Sigmoid colon (tissue), 7 donors: ENCODE measurements around the gene ARRB2. TPM values are rescaled to one million over a fixed set of nuclear protein-coding genes. Genes with fewer than 3 reads are reported as not detected.

Source experiments
- DNase-seq: peaks from one replicate; pipeline ENCODE4 v3.0.0-alpha.2; 2019
- H3K27ac ChIP-seq, 4 donors: fragments of 200-600 bp; sonication (generic); one replicate each; pipeline ENCODE4 v1.5.1; 2016 to 2019; ENCODE audit warnings: mild to moderate bottlenecking in 1 of 4
- H3K27me3 ChIP-seq, 3 donors: fragments of 200-600 bp; sonication (generic); one replicate each; pipeline ENCODE4 v1.5.1; 2019; ENCODE audit warnings: mild to moderate bottlenecking in 1 of 3
- H3K36me3 ChIP-seq, 4 donors: fragments of 200-600 bp; sonication (generic); one replicate each; pipeline ENCODE4 v1.5.1; 2016 to 2019
- H3K4me1 ChIP-seq, 4 donors: fragments of 200-600 bp; sonication (generic); one replicate each; pipeline ENCODE4 v1.5.1; 2017 to 2019
- H3K4me3 ChIP-seq, 4 donors: fragments of 200-600 bp; sonication (generic); one replicate each; pipeline ENCODE4 v1.5.1; 2017 to 2019; ENCODE audit warnings: mild to moderate bottlenecking in 2 of 4, moderate library complexity in 1 of 4
- H3K9me3 ChIP-seq, 4 donors: fragments of 200-600 bp in 3 of 4; sonication (generic) in 3 of 4; one replicate each; pipeline versions ENCODE4 v1.5.1 to v1.6.1; 2013 to 2019
- CTCF ChIP-seq, 4 experiments: fragments of 450-650 bp in 3 of 4; fragments of 200-600 bp in 1 of 4; IDR thresholded peaks; one replicate each; pipeline ENCODE4 v1.5.1; 2016 to 2019; ENCODE audit warnings: antibody characterized with exemption in 4 of 4, mild to moderate bottlenecking in 3 of 4, moderate library complexity in 2 of 4
- EP300 ChIP-seq, 4 donors: sonication (generic); formaldehyde crosslinking; IDR thresholded peaks; one replicate each; pipeline ENCODE4 v1.6.1; 2017; ENCODE audit warnings: antibody characterized with exemption in 4 of 4
- POLR2A ChIP-seq, 2 donors: fragments of 450-650 bp; IDR thresholded peaks; one replicate each; pipeline ENCODE4 v1.6.1; 2016; ENCODE audit warnings: antibody characterized with exemption in 2 of 2, mild to moderate bottlenecking in 2 of 2, moderate library complexity in 2 of 2
- POLR2AphosphoS5 ChIP-seq, 4 donors: sonication (generic); formaldehyde crosslinking; IDR thresholded peaks; one replicate each; pipeline ENCODE4 v1.6.1; 2017; ENCODE audit warnings: antibody characterized with exemption in 4 of 4
- WGBS, 2 donors: extraction: QIAGEN DNeasy Blood & Tissue Kit; methylation state at CpG; one replicate each; pipeline ENCODE4 v1.1.7; 2013; 5-methylcytosine and 5-hydroxymethylcytosine counted together
- intact Hi-C: fragments of 100-400 bp; cut with DNase I; formaldehyde crosslinking; loops from one replicate; pipeline ENCODE4 v1.15.1; 2023
- polyA plus RNA-seq, 3 donors: library from polyadenylated mRNA; stranded (reverse); fragments of 200-250 nt; gene quantifications; one replicate each; pipeline ENCODE4 v1.2.3, GENCODE V29; 2013
- total RNA-seq, 4 donors: library from RNA; depleted of rRNA; stranded (reverse); fragments of >200 nt; gene quantifications; one replicate each; pipeline ENCODE4 v1.1.0, GENCODE V29; 2016
- donor health status: healthy with polysubstance abuse.
- donor health status: Bipolar disorder and iron deficiency.
- donor health status: healthy.

The ARRB2 gene
- total and polyA plus RNA-seq, 7 donors, result 22.1 to 51.7 (median 35.7) TPM

DNA sequence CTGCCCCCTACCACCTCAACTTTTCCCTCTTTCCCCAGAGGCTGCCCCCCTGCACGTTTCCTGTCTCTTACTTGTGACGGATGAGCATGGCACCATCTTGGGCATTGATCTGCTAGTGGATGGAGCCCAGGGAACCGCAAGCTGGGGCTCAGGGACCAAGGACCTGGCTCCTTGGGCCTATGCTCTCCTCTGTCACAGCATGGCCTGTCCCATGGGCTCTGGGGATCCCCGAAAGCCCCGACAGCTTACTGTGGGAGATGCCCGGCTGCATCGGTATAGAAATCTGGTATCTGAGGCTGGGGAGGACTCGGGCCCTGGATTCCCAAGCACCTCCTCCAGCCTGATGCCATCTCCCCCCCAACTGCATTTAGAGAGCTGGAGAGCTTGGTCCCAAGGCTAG is 31.1 kb downstream of the ARRB2 start:
- intact Hi-C loops, result no loop called here
- no peak overlapping the region for H3K27ac ChIP-seq
- H3K9me3 ChIP-seq, result no peaks in the 10 kb centered on the region
- no peak for DNase-seq
- 92 to 97% methylated on average over 8 of the region's 8 CpGs for WGBS, 2 donors
- H3K4me3 ChIP-seq, result no peak overlapping the region
- H3K36me3 ChIP-seq, result no peaks in the 10 kb centered on the region
- TF ChIP-seq CTCF (IDR thresholded peaks at IDR 0.05) (no peak), POLR2A (IDR thresholded peaks at IDR 0.05) (no peak), EP300 (IDR thresholded peaks at IDR 0.05) (no peak), POLR2AphosphoS5 (IDR thresholded peaks at IDR 0.05) (no peak)
- peaks cover 7 to 34% (median 25%) of the 10 kb centered on the region in 3 donors for H3K27me3 ChIP-seq
- H3K4me1 ChIP-seq, result peaks cover 0 to 21% (median 14%) of the 10 kb centered on the region in 4 donors

DNA sequence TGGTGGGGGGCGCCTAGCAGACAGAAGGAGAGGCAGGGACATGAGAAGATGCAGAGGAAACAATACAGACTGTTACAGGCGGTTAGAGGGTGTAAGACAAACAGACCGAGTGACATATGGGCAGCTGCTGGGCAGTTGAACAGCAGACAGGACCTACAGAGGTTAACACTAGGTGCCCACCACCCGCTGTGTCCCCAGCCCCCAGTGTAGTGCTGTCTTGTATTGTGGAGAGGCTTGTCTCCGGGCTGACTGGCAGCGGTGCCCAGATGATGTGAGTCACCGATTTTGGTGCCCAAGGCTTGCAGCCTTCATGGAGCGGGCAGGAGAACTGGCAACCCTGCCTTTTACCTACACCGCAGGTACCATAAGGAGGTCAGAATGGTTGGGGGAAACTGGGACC is 31.7 kb downstream of the ARRB2 start:
- Histone ChIP-seq H3K27ac (no peak overlapping the region), H3K4me3 (no peak overlapping the region), H3K9me3 (no peaks in the 10 kb centered on the region), H3K4me1 (peaks cover 0 to 21% (median 14%) of the 10 kb centered on the region in 4 donors), H3K36me3 (no peaks in the 10 kb centered on the region), H3K27me3 (peaks cover 7 to 36% (median 27%) of the 10 kb centered on the region in 3 donors)
- TF ChIP-seq POLR2A (IDR thresholded peaks at IDR 0.05) (no peak), POLR2AphosphoS5 (IDR thresholded peaks at IDR 0.05) (no peak), EP300 (IDR thresholded peaks at IDR 0.05) (no peak), CTCF (IDR thresholded peaks at IDR 0.05) (no peak)
- no peak for DNase-seq
- WGBS, 2 donors, result 93 to 96% methylated on average over 9 of the region's 9 CpGs
- intact Hi-C loops, result no loop called here

- H3K27me3 ChIP-seq, result peaks cover 7 to 36% (median 27%) of the 10 kb centered on the region in 3 donors
- no peak for TF ChIP-seq POLR2A (IDR thresholded peaks at IDR 0.05)
- TF ChIP-seq EP300 (IDR thresholded peaks at IDR 0.05), result no peak
- WGBS, 2 donors, result 55 to 80% methylated on average over 10 of the region's 10 CpGs
Observed at GRCh38 chr17:4742629-4743028, 32.2 kb downstream of the ARRB2 start.

DNA sequence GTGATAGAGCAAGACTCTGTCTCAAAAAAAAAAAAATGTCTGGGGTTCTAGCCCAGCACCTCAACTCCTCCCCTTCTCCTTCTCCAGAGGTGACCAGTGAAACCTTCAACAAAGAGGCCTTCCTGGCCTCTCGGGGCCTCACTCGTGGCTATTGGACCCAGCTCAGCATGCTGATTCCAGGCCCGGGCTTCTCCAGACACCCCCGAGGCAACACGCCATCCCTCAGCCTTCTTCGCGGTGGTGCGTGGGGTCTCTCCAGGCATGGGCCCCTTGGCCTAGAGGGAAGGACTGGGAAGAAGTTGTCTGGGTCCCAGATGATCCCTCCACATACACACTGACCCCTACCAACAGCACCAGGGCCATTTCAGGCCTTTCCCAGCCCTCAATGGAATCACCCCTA is 32.8 kb downstream of the ARRB2 start:
- intact Hi-C loops, result no loop called here
- DNase-seq, result no peak
- Histone ChIP-seq H3K27me3 (peaks cover 7 to 41% (median 27%) of the 10 kb centered on the region in 3 donors), H3K4me1 (peaks cover 0 to 20% (median 13%) of the 10 kb centered on the region in 4 donors), H3K27ac (no peak overlapping the region), H3K4me3 (no peak overlapping the region), H3K36me3 (no peaks in the 10 kb centered on the region), H3K9me3 (no peaks in the 10 kb centered on the region)
- WGBS, 2 donors, result 93% methylated on average over 8 of the region's 8 CpGs
- TF ChIP-seq CTCF (IDR thresholded peaks at IDR 0.05) (no peak), EP300 (IDR thresholded peaks at IDR 0.05) (no peak), POLR2AphosphoS5 (IDR thresholded peaks at IDR 0.05) (no peak), POLR2A (IDR thresholded peaks at IDR 0.05) (no peak)

More at GRCh38 chr17:4742629-4743028, 32.2 kb downstream of the ARRB2 start:
- DNase-seq, result no peak
- intact Hi-C loops, result no loop called here
- no peaks in the 10 kb centered on the region for H3K9me3 ChIP-seq
- H3K27ac ChIP-seq, result no peak overlapping the region
- no peak overlapping the region for H3K4me3 ChIP-seq
- H3K36me3 ChIP-seq, result no peaks in the 10 kb centered on the region
- H3K4me1 ChIP-seq, result peaks cover 0 to 21% (median 14%) of the 10 kb centered on the region in 4 donors

- 86 to 92% methylated on average over 9 of the region's 9 CpGs for whole genome bisulfite sequencing, 2 donors
- no peak overlapping the region for H3K27ac ChIP-seq
- H3K4me3 ChIP-seq, result no peak overlapping the region
- TF ChIP-seq CTCF (IDR thresholded peaks at IDR 0.05) (no peak), POLR2A (IDR thresholded peaks at IDR 0.05) (no peak), POLR2AphosphoS5 (IDR thresholded peaks at IDR 0.05) (no peak), EP300 (IDR thresholded peaks at IDR 0.05) (no peak)
- H3K9me3 ChIP-seq, result no peaks in the 10 kb centered on the region
- intact Hi-C loops, result no loop called here
- H3K36me3 ChIP-seq, result no peaks in the 10 kb centered on the region
- H3K27me3 ChIP-seq, result peaks cover 7 to 48% (median 27%) of the 10 kb centered on the region in 3 donors
- DNase-seq, result no peak
- H3K4me1 ChIP-seq, result peaks cover 0 to 13% (median 6%) of the 10 kb centered on the region in 4 donors
Observed at GRCh38 chr17:4743898-4744297, 33.5 kb downstream of the ARRB2 start.
